GM12892 (cell line): ENCODE results near the gene MPG.

Experiments used
- POLR2A ChIP-seq: IDR thresholded peaks from 2 replicates; pipeline ENCODE4 v1.6.1; 2011; ENCODE audit warnings: low read depth, low read length, control low read depth
- POLR2AphosphoS5 ChIP-seq: IDR thresholded peaks from 2 replicates; pipeline ENCODE4 v1.6.1; 2011; ENCODE audit warnings: low read depth, low read length, control low read depth
- TAF1 ChIP-seq: IDR thresholded peaks from 2 replicates; pipeline ENCODE4 v1.6.1; 2011; ENCODE audit warnings: low read depth, mild to moderate bottlenecking, control low read depth, low read length, borderline replicate concordance

DNA sequence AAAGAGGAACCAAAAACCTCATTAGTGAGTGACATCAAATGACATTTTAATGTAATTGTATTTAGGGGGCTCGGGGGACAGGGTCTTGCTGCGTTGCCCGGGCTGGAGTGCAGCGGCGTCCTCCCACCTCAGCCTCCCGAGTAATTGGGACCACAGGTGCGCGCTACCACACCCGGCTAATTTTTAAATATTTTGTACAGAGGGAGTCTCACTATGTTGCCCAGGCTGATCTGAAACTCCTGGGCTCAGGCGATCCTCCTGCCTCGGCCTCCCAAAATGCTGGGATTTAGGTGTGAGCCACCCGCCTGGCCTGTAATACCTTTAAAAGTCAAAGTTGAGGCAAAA lies 23.8 kb upstream of the MPG start:
- TF ChIP-seq POLR2A (no peak), POLR2AphosphoS5 (no peak), TAF1 (no peak)
